K562 (cell line): Measurements from ENCODE around the gene CDRT4. TPM values are rescaled to one million over a fixed set of nuclear protein-coding genes. Genes with fewer than 3 reads are reported as not detected.

Experiments
- ATAC-seq: fragments of 200-7000 bp; cut with Tn5 transposase; 3 replicates; pipeline ENCODE4 v1.9.1; 2020; ENCODE audit warnings: moderate library complexity
- BruUV-seq: library from RNA; stranded (reverse); fragments of 400-500 nt; replicated peaks from 2 replicates; lab custom pipeline; 2021; lab: Mats Ljungman, UMichigan
- CTCF ChIA-PET: fragments of 300-600 bp; formaldehyde crosslinking; extraction: SDS; loops from one replicate; lab custom pipeline; 2021; ENCODE audit warnings: low intra/inter-chr PET ratio; lab: Yijun Ruan, JAX
- POLR2A ChIA-PET: fragments of 300-600, 350-650 bp; sonication (Branson Sonifier 250); formaldehyde crosslinking; extraction: SDS; loops from one replicate; lab custom pipeline; 2021; ENCODE audit warnings: antibody characterized with exemption, inconsistent platforms; lab: Yijun Ruan, JAX
- DNase-seq, 4 experiments: peaks; one replicate each; pipeline versions ENCODE4 v3.0.0 to v3.0.0-alpha.2; 2011 to 2018; ENCODE audit warnings: low spot score in 3 of 4, mixed read lengths in 3 of 4; ENCODE audit errors: extremely low read depth in 1 of 4
- FAIRE-seq: peaks from 2 replicates; lab custom pipeline; 2011; peaks lifted over from hg19 to GRCh38; lab: Jason Lieb, UNC
- H2AFZ ChIP-seq: 2 replicates; pipeline ENCODE4 v1.6.0; 2011; ENCODE audit warnings: low read depth, low read length, control low read depth, inconsistent platforms
- H3K27ac ChIP-seq: fragments of 200-600 bp; 3 replicates; pipeline ENCODE4 v1.8.0; 2011; ENCODE audit warnings: low read depth, mild to moderate bottlenecking, control low read depth, inconsistent platforms, low read length, moderate library complexity, mixed read lengths; ENCODE audit errors: extremely low read depth
- H3K27me3 ChIP-seq, 2 experiments: fragments of 300-600 bp in 1 of 2; 2 replicates in 1 of 2; 3 replicates in 1 of 2; pipeline versions ENCODE4 v1.6.0 to v1.8.0; 2011; ENCODE audit warnings: inconsistent platforms in 2 of 2, low read length in 2 of 2, mild to moderate bottlenecking in 1 of 2, mixed read lengths in 1 of 2, moderate library complexity in 1 of 2; ENCODE audit not compliant: control insufficient read depth in 2 of 2, insufficient read depth in 2 of 2
- H3K36me3 ChIP-seq: fragments of 300-600 bp; 3 replicates; pipeline ENCODE4 v1.8.0; 2011; ENCODE audit warnings: mild to moderate bottlenecking, low read length, inconsistent platforms; ENCODE audit not compliant: control insufficient read depth, insufficient read depth
- H3K4me1 ChIP-seq, 2 experiments: fragments of 200-600 bp in 1 of 2; replicated peaks in 1 of 2; 2 replicates in 1 of 2; 3 replicates in 1 of 2; pipeline versions ENCODE4 v1.5.1 to v1.8.0; 2011; ENCODE audit warnings: inconsistent platforms in 2 of 2, low read length in 2 of 2, mild to moderate bottlenecking in 1 of 2, mixed read lengths in 1 of 2, moderate library complexity in 1 of 2; ENCODE audit not compliant: control insufficient read depth in 2 of 2, insufficient read depth in 2 of 2
- H3K4me2 ChIP-seq: 2 replicates; pipeline ENCODE4 v1.6.1; 2011; ENCODE audit warnings: low read length, control low read depth, inconsistent platforms, mixed read lengths; ENCODE audit not compliant: insufficient read depth
- H3K4me3 ChIP-seq: fragments of 200-600 bp; sonication (generic), shearing (Covaris generic); 2 replicates; pipeline ENCODE4 v1.5.1; 2016; ENCODE audit warnings: control low read depth, inconsistent platforms
- H3K79me2 ChIP-seq: fragments of 200-600 bp; 3 replicates; pipeline ENCODE4 v1.8.0; 2011; ENCODE audit warnings: low read length, inconsistent platforms; ENCODE audit not compliant: control insufficient read depth, insufficient read depth
- H3K9ac ChIP-seq, 2 experiments: 2 replicates each; pipeline versions ENCODE4 v1.6.0 to v1.6.1; 2011; ENCODE audit warnings: low read depth in 2 of 2, low read length in 2 of 2, control low read depth in 1 of 2, inconsistent platforms in 1 of 2, mild to moderate bottlenecking in 1 of 2, mixed read lengths in 1 of 2; ENCODE audit not compliant: insufficient read depth in 1 of 2
- H3K9me1 ChIP-seq: one replicate; pipeline ENCODE4 v1.6.0; 2011; ENCODE audit warnings: inconsistent platforms, mild to moderate bottlenecking, low read length, moderate library complexity; ENCODE audit not compliant: control insufficient read depth, insufficient read depth
- H3K9me3 ChIP-seq: replicated peaks from 2 replicates; pipeline ENCODE4 v1.5.1; 2011; ENCODE audit warnings: low read depth, low read length, inconsistent platforms; ENCODE audit not compliant: control insufficient read depth, insufficient read depth
- H4K20me1 ChIP-seq: replicated peaks from 2 replicates; pipeline ENCODE4 v1.6.1; 2011; ENCODE audit warnings: low read length, inconsistent platforms, mixed read lengths; ENCODE audit not compliant: control insufficient read depth, insufficient read depth
- EGR1 ChIP-seq: fragments of 450-650 bp; conservative IDR thresholded peaks from 2 replicates; pipeline ENCODE4 v1.6.1; 2017; ENCODE audit warnings: mild to moderate bottlenecking
- FIP1L1 ChIP-seq: fragments of 200-400 bp; formaldehyde crosslinking; IDR thresholded peaks from 2 replicates; pipeline ENCODE4 v1.6.1; 2018; ENCODE audit warnings: mild to moderate bottlenecking, low read depth, low read length; ENCODE audit not compliant: poor library complexity, severe bottlenecking
- FOXM1 ChIP-seq, 2 experiments: fragments of 450-650 bp in 1 of 2; sonication (generic) in 1 of 2; formaldehyde crosslinking in 1 of 2; IDR thresholded peaks; 2 replicates each; pipeline versions ENCODE4 v1.6.1 to v1.9.0; 2017 to 2022; ENCODE audit warnings: low read depth in 2 of 2, mild to moderate bottlenecking in 2 of 2, missing genetic modification reagents in 1 of 2, moderate library complexity in 1 of 2
- GTF2E2 ChIP-seq: fragments of 200-800 bp; sonication (Bioruptor generic); IDR thresholded peaks from 2 replicates; pipeline ENCODE4 v1.6.1; 2016; ENCODE audit warnings: missing genetic modification characterization, missing compliant biosample characterization
- HMGN3 ChIP-seq: IDR thresholded peaks from 2 replicates; pipeline ENCODE4 v1.6.1; 2011; ENCODE audit warnings: borderline replicate concordance, low read depth, mild to moderate bottlenecking, mixed read lengths, low read length; ENCODE audit not compliant: insufficient read length; ENCODE audit errors: extremely low read depth
- HNRNPLL ChIP-seq: fragments of 200-400 bp; formaldehyde crosslinking; IDR thresholded peaks from 2 replicates; pipeline ENCODE4 v1.6.1; 2017; ENCODE audit warnings: low read length, low read depth, mild to moderate bottlenecking; ENCODE audit not compliant: poor library complexity, severe bottlenecking
- KAT8 ChIP-seq: fragments of 450-650 bp; IDR thresholded peaks from 2 replicates; pipeline ENCODE4 v1.6.1; 2016; ENCODE audit warnings: low read depth, mild to moderate bottlenecking
- KDM2B ChIP-seq: fragments of 250-450 bp; sonication (Bioruptor Pico); IDR thresholded peaks from 2 replicates; pipeline ENCODE4 v1.8.0; 2021; ENCODE audit warnings: mild to moderate bottlenecking, moderate library complexity
- LARP7 ChIP-seq: fragments of 450-650 bp; IDR thresholded peaks from 2 replicates; pipeline ENCODE4 v1.6.1; 2016
- MAFF ChIP-seq: IDR thresholded peaks from 2 replicates; pipeline ENCODE4 v1.6.1; 2012; ENCODE audit warnings: low read length, improper control_type of control experiment
- NFE2L1 ChIP-seq: fragments of 450-650 bp; IDR thresholded peaks from 2 replicates; pipeline ENCODE4 v1.6.1; 2016; ENCODE audit warnings: missing genetic modification characterization, low read depth, mild to moderate bottlenecking, missing compliant biosample characterization, moderate library complexity, borderline replicate concordance
- PTBP1 ChIP-seq: fragments of 200-400 bp; formaldehyde crosslinking; IDR thresholded peaks from 2 replicates; pipeline ENCODE4 v1.6.1; 2017; ENCODE audit warnings: low read depth, low read length
- SETDB1 ChIP-seq: IDR thresholded peaks from one replicate; pipeline ENCODE4 v1.6.1; 2012; ENCODE audit warnings: low read length, control low read depth, inconsistent platforms
- SMARCA4 ChIP-seq: fragments of 450-650 bp; IDR thresholded peaks from 2 replicates; pipeline ENCODE4 v1.6.1; 2016
- SP2 ChIP-seq: IDR thresholded peaks from 2 replicates; pipeline ENCODE4 v1.6.1; 2011; ENCODE audit warnings: mild to moderate bottlenecking, low read depth, low read length, moderate library complexity; ENCODE audit not compliant: poor library complexity, severe bottlenecking; ENCODE audit errors: extremely low read depth
- TEAD2 ChIP-seq: fragments of 450-650 bp; IDR thresholded peaks from 2 replicates; pipeline ENCODE4 v1.6.1; 2016; ENCODE audit warnings: missing genetic modification characterization, control low read depth, missing compliant biosample characterization
- ZBTB17 ChIP-seq: fragments of 450-650 bp; formaldehyde crosslinking; IDR thresholded peaks from 2 replicates; pipeline ENCODE4 v1.4.0; 2020; ENCODE audit warnings: mild to moderate bottlenecking
- ZFP30 ChIP-seq: fragments of 250-450 bp; sonication (Bioruptor Pico); IDR thresholded peaks from 2 replicates; pipeline ENCODE4 v1.8.0; 2022; ENCODE audit warnings: moderate library complexity, mild to moderate bottlenecking, inconsistent platforms, borderline replicate concordance
- ZNF699 ChIP-seq: fragments of 250-450 bp; sonication (Bioruptor Pico); IDR thresholded peaks from 2 replicates; pipeline ENCODE4 v1.8.0; 2021; ENCODE audit warnings: mild to moderate bottlenecking, moderate library complexity; ENCODE audit not compliant: insufficient replicate concordance
- WGBS: fragments of 100-300 bp; shearing (Covaris generic); methylation state at CpG from one replicate; pipeline ENCODE4 v1.1.6; 2016; ENCODE audit warnings: low coverage, mixed read lengths; ENCODE audit not compliant: insufficient coverage; ENCODE audit errors: missing lambda C conversion rate; 5-methylcytosine and 5-hydroxymethylcytosine counted together
- in situ Hi-C: fragments of 300-500 bp; cut with MboI; formaldehyde crosslinking; loops from 4 replicates; pipeline ENCODE4 v1.15.0; 2018; ENCODE audit warnings: inconsistent platforms, mixed read lengths
- intact Hi-C: fragments of 100-400 bp; cut with micrococcal nuclease; formaldehyde crosslinking; loops from 2 replicates; pipeline ENCODE4 v1.14.2; 2022
- polyA plus RNA-seq, 8 experiments: library from polyadenylated mRNA; depleted of rRNA in 4 of 8; stranded (reverse) in 5 of 8; unstranded in 3 of 8; fragments of >200 nt; fragmentation: Nextera tagmentation in 2 of 8; fragmentation: Illumina TruSeq in 1 of 8; extraction: Ambion mirVana in 2 of 8; extraction: Trizol in 1 of 8; gene quantifications; 2 replicates each; pipeline versions ENCODE4 v1.2.1 to v1.2.3, GENCODE V29; 2011 to 2014; ENCODE audit warnings: inconsistent platforms in 1 of 8, missing spikeins in 1 of 8
- total RNA-seq, 7 experiments: library from RNA; depleted of rRNA in 6 of 7; stranded (reverse); fragments of >200 nt in 6 of 7; fragmentation: Illumina TruSeq in 2 of 7; extraction: Trizol in 2 of 7; gene quantifications; 2 replicates each; pipeline versions ENCODE4 v1.2.1 to v1.2.3, GENCODE V29; 2011 to 2021; ENCODE audit warnings: low replicate concordance in 1 of 7

CDRT4 gene
- total and polyA plus RNA-seq, 9 of the 15 experiments (the other 6 are each of a cell fraction or from before 2014, with no cell fraction given), result 1.7 to 6.4 (median 3.5) TPM

GRCh38 chr17:15434956-15435355, 32.5 kb downstream of the CDRT4 start:
- POLR2A ChIA-PET, result interaction anchor here (0.6 to 0.7 kb wide), 2 partner anchors 11 to 691 kb away, joined by 3 read pairs; no protein-coding TSS in a partner anchor
- DNase-seq, result no peak
- no peak for TF ChIP-seq KDM2B (CRISPR knock-in tag)
- no peak for TF ChIP-seq SP2
- no peak for TF ChIP-seq GTF2E2 (tag)
- no peak for TF ChIP-seq KAT8
- TF ChIP-seq PTBP1, result no peak
- no peak for TF ChIP-seq TEAD2
- TF ChIP-seq HMGN3, result no peak
- no peak for TF ChIP-seq FIP1L1
- no peak for TF ChIP-seq HNRNPLL
- no peak for TF ChIP-seq LARP7
- no peak for TF ChIP-seq ZBTB17
- TF ChIP-seq SMARCA4, result no peak
- TF ChIP-seq SETDB1, result no peak
- no peak for TF ChIP-seq ZFP30 (CRISPR knock-in tag)
- no peak for TF ChIP-seq NFE2L1 (tag)
- no peak for TF ChIP-seq ZNF699
- TF ChIP-seq MAFF, result no peak
- TF ChIP-seq FOXM1 (IDR thresholded peaks at IDR 0.05; ENCODE audit: low read depth), result no peak
- TF ChIP-seq FOXM1 (CRISPR knock-in tag; IDR thresholded peaks at IDR 0.05; ENCODE audit: low read depth), result no peak
- TF ChIP-seq EGR1, result no peak
- Histone ChIP-seq H3K9me1 (no peaks in the 10 kb centered on the region), H3K4me3 (no peak overlapping the region), H3K36me3 (peaks cover 5% of the 10 kb centered on the region; the same call in 2 of the 3 replicates), H3K27me3 (peaks cover 0 to 8% of the 10 kb centered on the region in 2 experiments; a peak in 1 of 5 replicates), H3K9ac (no peak overlapping the region), H3K27ac (no peak overlapping the region), H3K79me2 (no peaks in the 10 kb centered on the region), H3K9me3 (0 out of 2 replicates have a peak, but pooled peaks cover 2% of the 10 kb centered on the region), H4K20me1 (no peaks in the 10 kb centered on the region), H2AFZ (no peak overlapping the region), H3K4me2 (no peak overlapping the region), H3K4me1 (no peaks in the 10 kb centered on the region)
- FAIRE-seq, result no peak
- intact Hi-C loops, result no loop called here
- BruUV-seq, result no TSS peak
- WGBS, result 83% methylated on average over 8 of the region's 8 CpGs
- ATAC-seq, result no peak
- in situ Hi-C loops, result no loop called here
- CTCF ChIA-PET, result no interaction called here
